Aorta (tissue), 5 donors: ENCODE measurements around the gene CRYBB3. TPM values are rescaled to one million over a fixed set of nuclear protein-coding genes. Genes with fewer than 3 reads are reported as not detected.

Experiments
- ATAC-seq: fragments of 200-7000 bp; cut with Tn5 transposase; one replicate; pipeline ENCODE4 v1.9.1; 2022; ENCODE audit warnings: moderate library complexity; ENCODE audit not compliant: low FRiP score
- DNase-seq, 2 donors: peaks; one replicate each; pipeline ENCODE4 v3.0.0-alpha.2; 2020
- H3K27ac ChIP-seq, 2 donors: one replicate each; pipeline ENCODE4 v1.5.1; 2013; ENCODE audit warnings: low read length in 2 of 2, mild to moderate bottlenecking in 2 of 2, moderate library complexity in 2 of 2, control low read depth in 1 of 2, inconsistent platforms in 1 of 2, low read depth in 1 of 2
- H3K27me3 ChIP-seq, 2 donors: one replicate each; pipeline ENCODE4 v1.6.1; 2013; ENCODE audit warnings: control low read depth in 1 of 2, low read length in 1 of 2, mild to moderate bottlenecking in 1 of 2, moderate library complexity in 1 of 2; ENCODE audit not compliant: insufficient read depth in 2 of 2, control insufficient read depth in 1 of 2
- H3K36me3 ChIP-seq, 2 donors: one replicate each; pipeline ENCODE4 v1.6.1; 2013; ENCODE audit warnings: control low read depth in 1 of 2, low read length in 1 of 2, mild to moderate bottlenecking in 1 of 2; ENCODE audit not compliant: insufficient read depth in 2 of 2, control insufficient read depth in 1 of 2
- H3K4me1 ChIP-seq, 2 donors: one replicate each; pipeline ENCODE4 v1.6.1; 2013; ENCODE audit warnings: low read length in 2 of 2, control low read depth in 1 of 2, mild to moderate bottlenecking in 1 of 2, moderate library complexity in 1 of 2; ENCODE audit not compliant: insufficient read depth in 2 of 2, control insufficient read depth in 1 of 2
- H3K4me3 ChIP-seq, 2 donors: one replicate each; pipeline ENCODE4 v1.5.1; 2013; ENCODE audit warnings: low read length in 2 of 2, control low read depth in 1 of 2, mild to moderate bottlenecking in 1 of 2
- H3K9me3 ChIP-seq: one replicate; pipeline ENCODE4 v1.6.1; 2013; ENCODE audit warnings: mild to moderate bottlenecking, low read length; ENCODE audit not compliant: control insufficient read depth
- WGBS, 2 donors: extraction: QIAGEN DNeasy Blood & Tissue Kit; methylation state at CpG; one replicate each; pipeline ENCODE4 v1.1.7; 2013; 5-methylcytosine and 5-hydroxymethylcytosine counted together
- intact Hi-C, 2 donors: fragments of 100-400 bp; cut with DNase I; formaldehyde crosslinking; loops; one replicate each; pipeline versions ENCODE4 v1.14.2 to v1.15.0; 2022
- polyA plus RNA-seq, 2 donors: library from polyadenylated mRNA; stranded (reverse); fragments of 200-250 nt; gene quantifications; one replicate each; pipeline ENCODE4 v1.2.3, GENCODE V29; 2013
- total RNA-seq, 2 donors: library from RNA; stranded (reverse); fragmentation: NEBNext Ultra II Directional; extraction: Animal tissue kit (Norgen Biotek cat#: 25700); gene quantifications; one replicate each; pipeline ENCODE4 v1.2.1, GENCODE V29; 2021
- donor health status: healthy with polysubstance abuse.
- donor health status: Bipolar disorder and iron deficiency.
- donor health status: DM: no; HTN: no; CAD: no.
- donor health status: DM: no; HTN: no; CAD: no.
- donor health status: DM: yes; HTN: yes; CAD: no.

The CRYBB3 gene
- total and polyA plus RNA-seq, 4 donors = 0.84 to 3.2 (median 0.97) TPM; not detected in 1

GRCh38 chr22:25207553-25208157 is 8.0 kb downstream of the CRYBB3 start:
- intact Hi-C loops = no loop called here
- 57 to 100% methylated on average over 1 to 2 of the region's 2 CpGs for WGBS, 2 donors
- no peak overlapping the region for H3K27ac ChIP-seq
- peaks cover 3% of the 10 kb centered on the region for H3K9me3 ChIP-seq
- H3K4me1 ChIP-seq = no peaks in the 10 kb centered on the region
- no peaks in the 10 kb centered on the region for H3K36me3 ChIP-seq
- no peaks in the 10 kb centered on the region for H3K27me3 ChIP-seq
- DNase-seq (no peak), ATAC-seq (no peak)
- H3K4me3 ChIP-seq = no peak overlapping the region

- H3K4me3 ChIP-seq = no peak overlapping the region
These were observed 8.7 kb downstream of the CRYBB3 start for GRCh38 chr22:25208328-25208727.

DNA sequence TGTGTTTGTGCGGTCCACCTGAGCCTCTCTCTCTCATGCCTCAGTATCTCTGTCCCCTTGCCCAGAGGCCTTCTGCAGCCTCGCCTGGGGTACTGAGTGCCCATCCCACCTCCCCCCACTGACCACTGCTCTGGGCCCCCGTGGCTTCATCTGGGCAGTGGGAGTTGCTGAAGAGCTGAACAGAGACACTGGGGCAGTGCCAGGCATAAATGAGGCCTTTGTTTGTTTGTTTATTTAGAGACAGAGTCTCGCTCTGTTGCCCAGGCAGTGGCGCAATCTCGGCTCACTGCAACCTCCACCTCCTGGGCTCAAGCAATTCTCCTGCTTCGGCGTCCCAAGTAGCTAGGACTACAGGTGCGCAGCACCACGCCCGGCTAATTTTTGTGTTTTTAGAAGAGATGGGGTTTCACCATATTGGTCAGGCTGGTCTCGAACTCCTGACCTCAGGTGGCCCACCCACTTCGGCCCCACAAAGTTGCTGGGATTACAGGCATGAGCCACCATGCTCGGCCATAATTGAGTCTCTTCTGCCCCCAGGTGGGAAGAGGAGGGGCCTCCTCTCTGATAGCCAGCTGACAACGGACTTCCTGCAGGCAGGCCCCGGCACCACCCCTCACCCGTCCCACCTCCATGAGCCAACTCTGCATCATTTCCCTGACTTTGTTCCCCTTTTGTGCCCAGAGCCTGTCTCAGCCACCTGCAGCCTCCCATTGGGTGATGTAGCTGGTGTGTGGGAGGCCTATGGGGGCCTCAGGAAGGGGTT is 9.3 kb downstream of the CRYBB3 start:
- Histone ChIP-seq H3K9me3 (peaks cover 3% of the 10 kb centered on the region), H3K4me1 (no peaks in the 10 kb centered on the region), H3K27ac (no peak overlapping the region), H3K27me3 (no peaks in the 10 kb centered on the region), H3K4me3 (no peak overlapping the region), H3K36me3 (no peaks in the 10 kb centered on the region)
- intact Hi-C loops = no loop called here
- DNase-seq = no peak
- 80% methylated on average over 17 of the region's 17 CpGs for whole genome bisulfite sequencing, 2 donors
- no peak for ATAC-seq

More at GRCh38 chr22:25208328-25208727, 8.7 kb downstream of the CRYBB3 start:
- no peaks in the 10 kb centered on the region for H3K4me1 ChIP-seq
- intact Hi-C loops = no loop called here
- no peak for DNase-seq
- no peak for ATAC-seq
- H3K9me3 ChIP-seq = peaks cover 3% of the 10 kb centered on the region
- H3K27ac ChIP-seq = no peak overlapping the region
- H3K27me3 ChIP-seq = no peaks in the 10 kb centered on the region
- WGBS, 2 donors = 83 to 91% methylated on average over 2 of the region's 2 CpGs
- H3K36me3 ChIP-seq = no peaks in the 10 kb centered on the region

DNA sequence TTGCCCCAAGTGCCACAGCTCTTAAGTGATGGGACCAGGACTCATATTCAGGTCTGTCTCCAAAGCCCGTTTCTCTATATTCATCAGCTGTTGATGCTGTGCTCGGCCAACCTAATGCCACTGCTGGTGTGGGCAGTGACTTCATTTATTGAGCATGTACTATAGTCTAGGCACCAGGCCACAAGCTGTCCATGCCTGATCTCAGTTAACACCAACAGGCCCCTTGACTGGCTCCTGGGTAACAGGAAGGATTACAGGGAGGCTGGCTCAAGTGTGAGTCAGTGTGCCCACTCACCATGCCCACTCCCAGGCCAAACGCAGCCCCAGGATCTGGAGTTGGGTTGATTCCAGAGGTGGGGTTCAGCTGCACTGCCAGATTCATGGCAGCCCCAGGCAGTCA is 11.1 kb downstream of the CRYBB3 start:
- Histone ChIP-seq H3K27me3 (no peaks in the 10 kb centered on the region), H3K4me1 (no peaks in the 10 kb centered on the region), H3K9me3 (peaks cover 3% of the 10 kb centered on the region), H3K4me3 (no peak overlapping the region), H3K27ac (no peak overlapping the region), H3K36me3 (no peaks in the 10 kb centered on the region)
- DNase-seq (no peak), ATAC-seq (no peak)
- intact Hi-C loops = no loop called here
- 58 to 68% methylated on average over 3 of the region's 3 CpGs for WGBS, 2 donors

DNA sequence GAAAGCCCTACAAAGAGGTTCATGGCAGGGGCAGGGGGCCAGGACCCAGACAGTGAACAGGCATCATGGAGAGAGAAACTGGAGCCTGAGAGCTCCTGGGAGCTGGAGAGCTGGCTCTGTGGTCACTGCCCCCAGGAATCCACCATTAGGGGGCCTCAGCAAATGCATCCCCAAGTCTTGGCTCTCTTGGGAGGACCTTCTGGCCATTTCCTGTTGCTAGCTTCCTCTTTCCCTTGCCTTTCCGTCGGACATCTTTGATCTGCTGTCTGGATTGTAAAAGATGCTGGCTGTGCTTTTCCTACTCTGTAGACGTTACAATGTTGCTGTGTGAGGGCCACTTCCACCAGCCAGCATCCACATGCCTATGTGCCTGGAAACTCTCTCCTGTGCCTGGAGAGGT is 12.7 kb downstream of the CRYBB3 start:
- ATAC-seq (no peak), DNase-seq (no peak)
- no peaks in the 10 kb centered on the region for H3K27me3 ChIP-seq
- H3K36me3 ChIP-seq = no peaks in the 10 kb centered on the region
- H3K4me1 ChIP-seq = no peaks in the 10 kb centered on the region
- intact Hi-C loops = no loop called here
- H3K27ac ChIP-seq = no peak overlapping the region
- 51 to 58% methylated on average over 3 of the region's 3 CpGs for whole genome bisulfite sequencing, 2 donors
- H3K4me3 ChIP-seq = no peak overlapping the region
- peaks cover 3% of the 10 kb centered on the region for H3K9me3 ChIP-seq

GRCh38 chr22:25213221-25213620 is 13.6 kb downstream of the CRYBB3 start:
- H3K36me3 ChIP-seq = no peaks in the 10 kb centered on the region
- H3K4me3 ChIP-seq = no peak overlapping the region
- intact Hi-C loops = no loop called here
- H3K27me3 ChIP-seq = no peaks in the 10 kb centered on the region
- peaks cover 3% of the 10 kb centered on the region for H3K9me3 ChIP-seq
- H3K27ac ChIP-seq = no peak overlapping the region
- no peak for ATAC-seq
- no peaks in the 10 kb centered on the region for H3K4me1 ChIP-seq
- WGBS, 2 donors = 82 to 84% methylated on average over 3 of the region's 3 CpGs
- no peak for DNase-seq

DNA sequence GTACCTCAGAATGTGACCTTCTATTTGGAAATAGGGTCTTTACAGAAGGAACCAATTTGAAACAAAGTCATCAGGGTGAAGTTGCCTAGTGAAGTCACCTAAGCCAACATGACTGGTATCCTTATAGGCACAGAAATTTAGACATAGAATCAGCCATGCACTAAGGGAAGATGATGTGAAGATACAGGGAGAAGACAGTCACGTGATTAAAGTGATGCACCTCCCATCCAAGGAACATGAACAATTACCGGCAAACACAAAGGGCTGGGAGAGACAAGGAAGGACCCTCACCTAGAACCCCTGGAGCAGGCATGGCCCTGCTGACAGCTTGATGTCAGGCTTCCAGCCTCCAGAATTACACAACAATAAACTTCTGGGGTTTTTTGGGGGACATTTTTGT is 16.6 kb downstream of the CRYBB3 start:
- ATAC-seq (no peak), DNase-seq (no peak)
- intact Hi-C loops = no loop called here
- 73 to 80% methylated on average over 2 of the region's 2 CpGs for WGBS, 2 donors
- Histone ChIP-seq H3K36me3 (no peaks in the 10 kb centered on the region), H3K9me3 (peaks cover 3% of the 10 kb centered on the region), H3K27me3 (no peaks in the 10 kb centered on the region), H3K4me3 (no peak overlapping the region), H3K4me1 (no peaks in the 10 kb centered on the region), H3K27ac (no peak overlapping the region)

GRCh38 chr22:25219211-25219689 is 19.6 kb downstream of the CRYBB3 start, which contains the start of gene CRYBB2:
CRYBB2 (plus strand) TSS chr22:25219639; CDS start chr22:25221430, 1,791 bp downstream.
- no peak for DNase-seq
- Histone ChIP-seq H3K36me3 (no peaks in the 10 kb centered on the region), H3K4me1 (no peaks in the 10 kb centered on the region), H3K4me3 (no peak within 1 kb of the TSS), H3K27ac (no peak within 1 kb of the TSS), H3K27me3 (no peaks in the 10 kb centered on the region), H3K9me3 (no peaks in the 10 kb centered on the region)
- no peak for ATAC-seq
- intact Hi-C loops = no loop called here
- 84 to 89% methylated on average over 19 of the region's 19 CpGs for WGBS, 2 donors

GRCh38 chr22:25219948-25220442 is 20.3 kb downstream of the CRYBB3 start:
- intact Hi-C loops = no loop called here
- no peaks in the 10 kb centered on the region for H3K9me3 ChIP-seq
- H3K4me1 ChIP-seq = no peaks in the 10 kb centered on the region
- H3K4me3 ChIP-seq = no peak overlapping the region
- no peak overlapping the region for H3K27ac ChIP-seq
- no peaks in the 10 kb centered on the region for H3K27me3 ChIP-seq
- 65% methylated on average over 4 of the region's 4 CpGs for WGBS, 2 donors
- H3K36me3 ChIP-seq = no peaks in the 10 kb centered on the region
- ATAC-seq (no peak), DNase-seq (no peak)
